Peyer's patch (tissue), 4 donors: ENCODE data around the gene JAK1.

Experiments
- CTCF ChIP-seq, 6 experiments: fragments of 450-650 bp in 4 of 6; fragments of 200-600 bp in 2 of 6; sonication (generic) in 1 of 6; IDR thresholded peaks; one replicate each; pipeline ENCODE4 v1.5.1; 2017 to 2019; ENCODE audit warnings: antibody characterized with exemption in 6 of 6, mild to moderate bottlenecking in 3 of 6, moderate library complexity in 1 of 6
- POLR2A ChIP-seq, 2 donors: fragments of 450-650 bp; IDR thresholded peaks; one replicate each; pipeline ENCODE4 v1.5.1; 2017; ENCODE audit warnings: antibody characterized with exemption in 2 of 2, mild to moderate bottlenecking in 2 of 2, moderate library complexity in 2 of 2

GRCh38 chr1:64871256-64871655 is 95.1 kb downstream of the JAK1 start:
- TF ChIP-seq CTCF (IDR thresholded peaks at IDR 0.05) (no peak), POLR2A (IDR thresholded peaks at IDR 0.05) (no peak)
